A673 (cell line): ENCODE data around the gene DSCAM.

Experiments
- CTCF ChIP-seq: fragments of 300-800, 200-600 bp; sonication (generic); conservative IDR thresholded peaks from 2 replicates; pipeline ENCODE4 v1.5.1; 2017; ENCODE audit warnings: low read depth, mild to moderate bottlenecking, antibody characterized with exemption, low read length, moderate library complexity, mixed read lengths
- EZH2 ChIP-seq: fragments of 200-600 bp; sonication (generic); IDR thresholded peaks from 2 replicates; pipeline ENCODE4 v1.6.1; 2017; ENCODE audit warnings: borderline replicate concordance, low read depth, mild to moderate bottlenecking, mixed read lengths, antibody characterized with exemption, low read length; ENCODE audit not compliant: poor library complexity, severe bottlenecking

GRCh38 chr21:40622531-40622930 is 224.4 kb downstream of the DSCAM start:
- TF ChIP-seq CTCF = no peak
- TF ChIP-seq EZH2 = no peak
